Transverse colon (tissue), 4 donors: Measurements from ENCODE around the gene TM2D3. TPM values are rescaled to one million over a fixed set of nuclear protein-coding genes. Genes with fewer than 3 reads are reported as not detected.

ENCODE experiments used
- DNase-seq: peaks from one replicate; pipeline ENCODE4 v3.0.0-alpha.2; 2019
- H3K27ac ChIP-seq, 4 donors: fragments of 200-600 bp; sonication (generic); 2 replicates each; pipeline ENCODE4 v1.5.1; 2016 to 2018; ENCODE audit warnings: inconsistent platforms in 4 of 4
- H3K27me3 ChIP-seq: fragments of 200-600 bp; sonication (generic); 2 replicates; pipeline ENCODE4 v1.5.1; 2017; ENCODE audit warnings: inconsistent platforms
- H3K36me3 ChIP-seq, 4 donors: fragments of 200-600 bp; sonication (generic); 2 replicates each; pipeline ENCODE4 v1.5.1; 2017 to 2019; ENCODE audit warnings: inconsistent platforms in 4 of 4
- H3K4me1 ChIP-seq, 4 donors: fragments of 200-600 bp; sonication (generic); 2 replicates each; pipeline ENCODE4 v1.5.1; 2017 to 2020; ENCODE audit warnings: inconsistent platforms in 4 of 4
- H3K4me3 ChIP-seq, 4 donors: fragments of 200-600 bp; sonication (generic); 1 replicate in 1 of 4; 2 replicates in 3 of 4; pipeline versions ENCODE4 v1.5.1 to v1.6.1; 2017 to 2019; ENCODE audit warnings: inconsistent platforms in 4 of 4
- H3K9me3 ChIP-seq, 2 donors: fragments of 200-600 bp; sonication (generic); 2 replicates each; pipeline ENCODE4 v1.5.1; 2017 to 2019; ENCODE audit warnings: inconsistent platforms in 2 of 2
- CTCF ChIP-seq, 5 experiments: fragments of 200-600 bp in 3 of 5; fragments of 450-650 bp in 2 of 5; sonication (generic) in 3 of 5; IDR thresholded peaks; 1 replicate in 2 of 5; 2 replicates in 3 of 5; pipeline ENCODE4 v1.5.1; 2016 to 2017; ENCODE audit warnings: antibody characterized with exemption in 5 of 5, inconsistent platforms in 3 of 5, mild to moderate bottlenecking in 2 of 5, moderate library complexity in 1 of 5
- EP300 ChIP-seq: sonication (generic); formaldehyde crosslinking; IDR thresholded peaks from one replicate; pipeline ENCODE4 v1.6.1; 2017; ENCODE audit warnings: antibody characterized with exemption, low read depth
- POLR2A ChIP-seq: fragments of 450-650 bp; IDR thresholded peaks from one replicate; pipeline ENCODE4 v1.6.1; 2016; ENCODE audit warnings: antibody characterized with exemption, mild to moderate bottlenecking, moderate library complexity
- POLR2AphosphoS5 ChIP-seq, 3 donors: sonication (generic); formaldehyde crosslinking; IDR thresholded peaks; one replicate each; pipeline ENCODE4 v1.6.1; 2016; ENCODE audit warnings: antibody characterized with exemption in 3 of 3
- WGBS, 2 donors: methylation state at CpG; one replicate each; pipeline ENCODE4 v1.1.5; 2018; ENCODE audit warnings: low coverage in 1 of 2; 5-methylcytosine and 5-hydroxymethylcytosine counted together
- in situ Hi-C, 4 donors: fragments of 200-750 bp; cut with MboI; loops; one replicate each; pipeline versions ENCODE4 v1.15.0 to v1.15.1; 2017; ENCODE audit warnings: low sequenced_read_pairs in 3 of 4, low pct_ligation_motif_present in 1 of 4, low pct_unique_long_range_greater_than_20kb in 1 of 4
- intact Hi-C: fragments of 100-400 bp; cut with DNase I; formaldehyde crosslinking; loops from one replicate; pipeline ENCODE4 v1.15.1; 2023; ENCODE audit warnings: low total_unique reads
- total RNA-seq, 4 donors: library from RNA; depleted of rRNA; stranded (reverse); fragments of >200 nt; gene quantifications; one replicate each; pipeline ENCODE4 v1.1.0, GENCODE V29; 2016

The TM2D3 gene
- total RNA-seq, 4 donors from 2014 or later: 13.8 to 46.4 (median 33.6) TPM

GRCh38 chr15:101619615-101619865 lies 32.6 kb downstream of the TM2D3 start:
- H3K36me3 ChIP-seq: no peaks in the 10 kb centered on the region
- H3K27ac ChIP-seq: no peak overlapping the region
- intact Hi-C loops: no loop called here
- 94% methylated on average over 6 of the region's 6 CpGs; no CpG with 5 or more reads in 1 of the 2 donors for WGBS, 2 donors
- no peak for DNase-seq
- H3K4me3 ChIP-seq: no peak overlapping the region
- H3K9me3 ChIP-seq: no peaks in the 10 kb centered on the region
- in situ Hi-C loops: no loop called here
- H3K27me3 ChIP-seq: no peaks in the 10 kb centered on the region
- peaks cover 2 to 10% (median 9%) of the 10 kb centered on the region in 4 donors for H3K4me1 ChIP-seq
- TF ChIP-seq CTCF (IDR thresholded peaks at IDR 0.05) (no peak), POLR2A (no peak), POLR2AphosphoS5 (IDR thresholded peaks at IDR 0.05) (no peak), EP300 (no peak)

GRCh38 chr15:101618851-101619614 lies 33.1 kb downstream of the TM2D3 start:
- no peak for TF ChIP-seq CTCF (IDR thresholded peaks at IDR 0.05)
- TF ChIP-seq EP300: no peak
- TF ChIP-seq POLR2AphosphoS5 (IDR thresholded peaks at IDR 0.05): no peak
- TF ChIP-seq POLR2A: no peak

GRCh38 chr15:101618076-101618475 lies 34.1 kb downstream of the TM2D3 start:
- peaks cover 2 to 17% (median 14%) of the 10 kb centered on the region in 4 donors for H3K4me1 ChIP-seq
- no peaks in the 10 kb centered on the region for H3K27me3 ChIP-seq
- intact Hi-C loops (no loop called here), in situ Hi-C loops (no loop called here)
- TF ChIP-seq CTCF (IDR thresholded peaks at IDR 0.05) (no peak), EP300 (no peak), POLR2AphosphoS5 (IDR thresholded peaks at IDR 0.05) (no peak), POLR2A (no peak)
- H3K27ac ChIP-seq: no peak overlapping the region
- H3K4me3 ChIP-seq: no peak overlapping the region
- H3K9me3 ChIP-seq: no peaks in the 10 kb centered on the region
- no peaks in the 10 kb centered on the region for H3K36me3 ChIP-seq
- no peak for DNase-seq
- 86 to 93% methylated on average over 10 of the region's 10 CpGs for WGBS, 2 donors

More at GRCh38 chr15:101618851-101619614, 33.1 kb downstream of the TM2D3 start:
- no peak overlapping the region for H3K27ac ChIP-seq
- H3K27me3 ChIP-seq: no peaks in the 10 kb centered on the region
- H3K36me3 ChIP-seq: no peaks in the 10 kb centered on the region
- in situ Hi-C loops (no loop called here), intact Hi-C loops (no loop called here)
- H3K4me3 ChIP-seq: no peak overlapping the region
- H3K4me1 ChIP-seq: peaks cover 2 to 10% (median 9%) of the 10 kb centered on the region in 4 donors
- no peak for DNase-seq
- no peaks in the 10 kb centered on the region for H3K9me3 ChIP-seq
- WGBS, 2 donors: 80 to 84% methylated on average over 1 to 13 of the region's 13 CpGs

- in situ Hi-C loops: no loop called here
- WGBS, 2 donors: 94% methylated on average over 7 to 17 of the region's 17 CpGs
- peaks cover 2 to 19% (median 18%) of the 10 kb centered on the region in 4 donors for H3K4me1 ChIP-seq
- TF ChIP-seq POLR2A (no peak), EP300 (no peak)
- DNase-seq: no peak
- H3K9me3 ChIP-seq: no peaks in the 10 kb centered on the region
- H3K27ac ChIP-seq: no peak overlapping the region
- no peaks in the 10 kb centered on the region for H3K36me3 ChIP-seq
- H3K27me3 ChIP-seq: no peaks in the 10 kb centered on the region
- no peak overlapping the region for H3K4me3 ChIP-seq
- intact Hi-C loops: no loop called here
These were observed 34.7 kb downstream of the TM2D3 start for GRCh38 chr15:101617390-101617965.
